Islet of Langerhans (tissue), 1 donor: ENCODE measurements around the gene WNT9A.

Experiments
- FAIRE-seq: peaks from one replicate; lab custom pipeline; 2011; peaks lifted over from hg19 to GRCh38; lab: Jason Lieb, UNC

The WNT9A gene

GRCh38 chr1:227896710-227897655, 50.7 kb downstream of the WNT9A start:
- no peak for FAIRE-seq

DNA sequence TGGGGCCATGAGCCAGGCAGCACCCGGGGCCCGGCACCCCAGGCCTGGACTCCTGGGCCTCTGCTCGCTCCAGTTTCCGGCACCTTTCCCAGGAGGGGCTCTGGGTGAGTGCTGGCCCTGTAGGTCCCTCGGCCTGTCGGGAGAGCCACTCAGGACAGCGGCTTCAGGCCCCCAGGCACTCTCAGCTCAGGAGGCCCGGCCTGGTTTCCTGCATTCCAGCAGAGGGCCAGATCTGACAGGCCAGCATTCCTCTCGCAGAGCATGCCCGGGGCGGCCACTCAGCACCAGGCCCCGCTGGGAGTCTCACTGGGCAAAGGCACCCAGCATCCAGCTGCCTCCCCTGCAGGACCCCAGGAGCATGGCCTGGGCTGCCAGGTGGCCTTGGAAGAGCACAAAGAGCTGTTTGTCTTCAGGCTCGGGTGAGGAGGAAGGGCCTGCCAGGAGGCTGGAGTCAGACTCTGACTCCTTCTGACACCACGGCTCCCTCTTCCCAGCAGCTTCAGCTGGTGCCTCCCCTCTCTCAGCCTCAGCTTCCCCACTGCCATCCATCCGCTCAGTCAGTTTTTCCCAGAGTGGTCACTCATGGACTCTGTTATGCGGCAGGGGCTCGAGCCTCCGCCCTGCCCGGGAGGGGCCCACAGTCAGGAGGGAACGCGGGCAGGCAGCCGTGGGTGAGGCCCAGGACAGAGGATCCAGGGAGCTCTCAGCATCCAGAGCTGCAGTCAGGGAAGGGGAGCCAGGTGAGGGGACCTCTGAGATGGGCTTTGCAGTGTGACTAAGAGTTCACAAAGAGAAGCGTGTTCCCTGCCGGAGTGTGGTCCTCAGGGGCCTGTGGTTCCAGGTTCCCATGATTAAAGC, 51.7 kb downstream of the WNT9A start:
- FAIRE-seq: no peak

DNA sequence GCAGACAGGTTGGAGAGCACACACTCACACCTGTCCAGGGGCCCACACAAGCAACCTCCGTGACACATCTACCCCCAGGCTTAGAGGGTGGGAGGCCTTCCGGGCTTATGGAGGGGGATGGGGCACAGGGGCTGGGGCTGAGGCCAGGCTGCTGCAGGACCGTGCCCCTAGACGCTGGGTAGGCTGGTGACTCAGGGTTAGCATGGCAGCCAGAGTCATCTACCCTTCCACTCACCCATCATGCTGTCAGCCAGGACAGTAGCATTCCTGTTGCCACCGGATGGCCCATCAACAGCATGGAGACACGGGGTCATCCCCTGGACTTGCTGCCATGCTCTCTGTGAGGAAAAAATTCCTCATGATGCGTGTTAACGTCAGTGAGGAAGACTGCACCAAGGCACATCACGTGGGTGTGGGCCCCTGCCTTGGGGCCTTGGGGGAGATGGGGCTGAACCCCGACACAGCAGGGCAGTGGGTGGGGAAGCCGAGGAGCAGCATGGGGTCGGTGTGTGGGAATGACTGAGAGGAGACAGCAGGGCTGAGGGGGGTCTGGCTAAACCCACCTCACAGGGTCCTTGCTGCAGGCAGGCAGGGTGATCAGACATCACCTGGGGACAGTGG, 52.8 kb downstream of the WNT9A start:
- no peak for FAIRE-seq

DNA sequence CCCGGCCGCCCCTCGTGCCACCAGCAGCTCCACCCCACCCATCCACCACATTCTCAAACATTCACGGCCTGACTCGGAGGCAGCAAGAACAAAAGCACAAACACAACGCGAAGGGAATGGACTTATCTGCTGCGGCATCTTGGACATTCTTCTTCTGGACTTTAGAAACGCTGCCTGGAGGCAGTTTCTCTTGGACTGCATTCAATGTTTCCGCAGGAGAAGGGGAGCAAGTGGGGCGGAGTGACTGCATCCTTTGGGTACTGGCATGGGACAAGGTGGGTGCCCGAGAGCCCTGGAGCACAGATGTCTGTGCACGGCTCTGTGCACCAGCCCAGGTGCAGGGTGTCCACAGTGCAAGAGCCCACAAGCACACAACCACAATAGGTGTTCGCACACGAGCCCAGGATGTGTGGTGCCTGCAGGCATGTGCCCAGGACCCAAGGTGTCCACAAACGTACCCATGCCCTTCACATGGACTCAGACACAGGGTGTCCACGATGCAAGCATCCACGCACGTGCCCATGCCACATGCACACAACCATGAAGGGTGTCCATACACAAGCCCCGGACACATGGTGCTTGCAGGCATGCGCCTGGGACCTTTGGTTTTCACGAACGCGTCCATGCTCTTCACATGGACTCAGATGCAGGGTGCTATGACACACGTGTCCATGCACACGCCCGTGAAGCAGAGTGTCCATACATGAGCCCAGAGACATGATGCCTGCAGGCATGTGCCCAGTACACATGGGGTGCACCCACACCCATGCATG, 53.6 kb downstream of the WNT9A start:
- FAIRE-seq: no peak

DNA sequence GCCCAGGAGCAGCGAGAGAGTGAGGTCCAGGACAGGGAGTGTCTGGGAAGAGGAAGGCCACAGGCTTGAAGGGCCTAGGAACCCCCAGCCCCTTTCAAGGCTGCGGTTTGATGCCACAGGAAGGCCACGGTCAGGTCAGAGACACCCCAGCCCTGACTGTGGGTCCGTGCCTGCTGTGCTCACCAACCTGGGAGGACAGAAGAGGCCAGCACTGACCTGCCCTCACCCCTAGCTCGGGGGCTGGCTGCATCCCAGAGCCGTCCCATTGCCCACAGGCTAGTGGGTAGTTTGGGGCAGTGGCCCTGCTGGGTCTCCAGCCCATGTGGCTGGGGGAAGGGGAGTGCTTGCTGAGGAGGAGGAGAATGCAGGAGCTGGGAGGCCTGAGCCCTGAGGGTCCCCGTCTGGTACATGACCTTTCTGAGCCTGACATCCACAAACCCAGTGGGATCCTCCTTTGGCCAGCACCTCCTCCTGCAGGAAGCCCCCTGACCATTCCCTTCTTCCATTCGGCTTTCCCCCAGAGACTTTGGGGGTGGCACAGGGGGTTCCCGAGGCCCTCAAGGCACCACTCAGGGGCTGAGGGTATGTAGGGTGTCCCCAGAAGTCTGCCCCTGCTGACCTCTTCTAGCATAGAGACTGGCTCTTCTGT, 54.3 kb downstream of the WNT9A start:
- FAIRE-seq: no peak

DNA sequence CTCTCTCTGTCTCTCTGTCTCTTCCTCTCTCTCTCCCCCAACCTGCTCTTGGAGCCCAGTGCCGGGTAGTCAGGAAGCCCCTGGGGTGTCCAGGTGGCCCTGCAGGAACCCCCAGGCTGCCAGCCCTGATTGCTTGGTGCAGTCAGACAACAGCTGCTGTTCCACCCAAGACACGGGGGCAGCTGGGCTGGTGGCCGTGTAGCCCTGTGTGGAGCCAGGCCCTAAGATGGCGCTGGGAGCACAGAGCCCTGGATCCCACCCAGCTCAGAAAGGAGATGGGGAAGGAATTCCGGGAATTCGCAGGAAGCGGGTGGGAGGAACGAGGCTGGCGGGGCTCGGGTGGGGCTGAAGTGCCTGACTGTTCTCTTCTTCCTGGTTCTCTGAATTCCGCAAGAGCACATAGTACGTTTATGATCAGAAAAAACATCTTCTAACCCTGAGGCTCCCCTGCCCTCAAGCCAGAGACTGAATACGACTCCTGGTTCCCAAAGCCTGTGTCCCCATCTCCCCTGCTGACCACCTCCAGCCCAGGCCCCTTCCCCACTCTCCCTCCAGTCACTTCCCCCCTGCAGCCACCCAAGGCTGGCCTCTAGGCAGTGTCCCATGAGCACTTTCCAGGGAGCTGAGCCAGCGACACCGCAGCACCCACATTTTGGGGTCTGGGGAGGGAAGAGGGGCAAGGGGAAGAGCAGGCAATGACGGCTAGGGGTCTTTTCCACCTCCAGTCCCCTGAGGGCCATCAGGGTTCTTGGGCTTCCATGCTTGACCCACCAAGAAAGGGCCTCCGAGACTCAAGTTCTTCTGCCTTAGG, 55.0 kb downstream of the WNT9A start:
- no peak for FAIRE-seq

GRCh38 chr1:227891955-227892488, 55.7 kb downstream of the WNT9A start:
- no peak for FAIRE-seq

GRCh38 chr1:227891223-227891954, 56.3 kb downstream of the WNT9A start:
- no peak for FAIRE-seq

- no peak for FAIRE-seq
Observed at GRCh38 chr1:227890451-227891222, 57.1 kb downstream of the WNT9A start.

DNA sequence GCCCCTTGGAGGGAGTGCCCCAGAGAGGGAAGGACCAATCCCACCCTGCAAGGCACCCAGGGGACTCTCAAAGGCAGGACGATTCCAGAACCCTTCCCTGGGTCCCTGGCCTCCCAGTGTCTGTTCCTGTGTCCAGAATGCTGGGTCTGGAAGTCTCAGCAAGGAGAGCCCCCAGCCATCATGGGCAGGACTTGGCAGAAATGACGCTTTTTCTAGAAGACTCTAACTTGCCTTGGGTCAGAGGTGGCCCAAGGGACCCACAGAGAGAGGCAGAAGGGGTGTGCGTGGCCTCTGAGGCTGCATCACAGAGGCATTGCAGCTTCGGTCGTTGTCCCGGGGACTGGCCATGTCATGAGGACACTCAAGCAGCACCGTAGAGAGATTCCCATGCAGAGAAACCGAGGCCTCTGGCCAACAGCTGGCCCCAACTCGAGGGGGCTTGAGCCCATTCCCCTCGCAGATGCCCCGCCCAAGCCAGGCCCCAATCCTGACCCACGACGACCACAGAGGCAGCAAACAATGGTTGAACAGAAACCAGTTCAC, 57.8 kb downstream of the WNT9A start:
- FAIRE-seq: no peak

DNA sequence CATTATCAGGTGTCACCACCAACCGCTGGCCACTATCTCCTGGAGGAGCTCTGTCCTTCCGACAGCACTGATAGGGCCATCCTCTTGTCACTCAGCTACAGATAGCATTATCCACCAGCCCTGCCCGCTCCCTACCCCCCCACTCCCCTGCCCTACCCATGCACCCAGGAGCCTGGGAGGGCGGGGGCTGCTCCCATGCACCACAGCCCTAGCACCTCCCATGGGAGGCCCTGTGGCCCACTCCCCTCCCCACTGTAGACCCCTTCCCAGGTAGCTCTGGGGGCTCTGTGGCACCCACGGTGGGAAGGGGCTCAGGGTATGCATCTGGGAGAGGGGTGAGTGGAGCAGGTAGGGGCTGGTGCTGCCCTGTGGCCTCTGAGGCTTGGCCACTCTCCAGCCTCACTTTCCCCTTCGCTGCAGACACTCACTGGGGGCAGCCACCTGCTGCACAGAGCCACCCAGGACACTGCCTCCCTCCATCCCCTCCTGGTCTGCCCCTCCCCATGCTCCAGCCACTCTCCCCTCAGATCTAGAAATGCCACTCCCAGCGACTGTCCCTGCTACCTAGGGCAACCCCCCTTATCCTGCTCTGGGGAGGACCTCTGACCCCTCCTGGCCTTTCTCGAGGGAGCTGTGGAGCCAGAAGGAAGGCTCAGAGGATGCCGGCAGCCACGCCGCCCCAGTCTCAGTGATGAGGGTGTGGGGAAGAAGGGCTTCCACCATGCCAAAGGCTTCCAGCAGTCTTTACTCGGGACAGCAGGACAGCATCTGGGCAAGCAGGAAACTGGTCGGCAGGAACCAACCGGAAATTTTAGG, 58.5 kb downstream of the WNT9A start:
- no peak for FAIRE-seq

GRCh38 chr1:227888404-227889046, 59.2 kb downstream of the WNT9A start:
- FAIRE-seq: no peak

GRCh38 chr1:227887697-227888403, 59.9 kb downstream of the WNT9A start:
- FAIRE-seq: no peak

GRCh38 chr1:227886993-227887696, 60.6 kb downstream of the WNT9A start:
- no peak for FAIRE-seq

- FAIRE-seq: no peak
Observed at GRCh38 chr1:227886503-227886961, 61.2 kb downstream of the WNT9A start.
